Measurements from ENCODE around the gene ERC2. TPM values are rescaled to one million over a fixed set of nuclear protein-coding genes. Genes with fewer than 3 reads are reported as not detected.

Gene ERC2
- total and polyA plus RNA-seq, 2 of the 8 experiments (the other 6 are each of a cell fraction or from before 2014, with no cell fraction given) = 16.4 to 22.8 TPM

- TF ChIP-seq CHD7 (IDR thresholded peaks at IDR 0.05; ENCODE audit: insufficient replicate concordance, low read length) (no peak), NRF1 (IDR thresholded peaks at IDR 0.05; ENCODE audit: low read depth, low read length) (no peak), CTCF (IDR thresholded peaks at IDR 0.05; ENCODE audit: control extremely low read depth in 1 of 3, insufficient read depth in 1 of 3, low read depth in 1 of 3, low read length in 3 of 3) (no peak), TBP (IDR thresholded peaks at IDR 0.05; ENCODE audit: low read depth, low read length) (no peak), TAF7 (optimal IDR thresholded peaks at IDR 0.05; ENCODE audit: borderline replicate concordance, low read depth, low read length) (no peak), TEAD4 (IDR thresholded peaks at IDR 0.05; ENCODE audit: low read depth, low read length) (no peak), EP300 (IDR thresholded peaks at IDR 0.05; ENCODE audit: borderline replicate concordance in 1 of 2, low read depth in 2 of 2, low read length in 2 of 2) (no peak)
Observed at GRCh38 chr3:55615039-55615693, 853.1 kb downstream of the ERC2 start (continued).

All from H1 (cell line).